ENCODE data around the gene UBE2M. TPM values are rescaled to one million over a fixed set of nuclear protein-coding genes. Genes with fewer than 3 reads are reported as not detected.
"Not testable (repeated sequence)": the region's sequence is repeated elsewhere in the genome, so short reads cannot be mapped to it uniquely, and the experiment has no call there.

The UBE2M gene
- total RNA-seq, 4 donors from 2014 or later = 16.4 to 31.5 (median 21.7) TPM

GRCh38 chr19:58509731-58510083 lies 48.7 kb downstream of the UBE2M start:
- H3K27ac ChIP-seq = no peak overlapping the region
- TF ChIP-seq EP300 (IDR thresholded peaks at IDR 0.05) (no peak), POLR2AphosphoS5 (IDR thresholded peaks at IDR 0.05) (no peak), CTCF (IDR thresholded peaks at IDR 0.05) (no peak), POLR2A (IDR thresholded peaks at IDR 0.05) (no peak)
- peaks cover 13% of the 10 kb centered on the region for H3K4me1 ChIP-seq
- no peak for DNase-seq (ENCODE audit: low spot score in 2 of 2)
- no peaks in the 10 kb centered on the region for H3K27me3 ChIP-seq
- 76% methylated on average over 11 of the region's 11 CpGs for WGBS
- H3K4me3 ChIP-seq = no peak overlapping the region
- no peaks in the 10 kb centered on the region for H3K9me3 ChIP-seq
- no peaks in the 10 kb centered on the region for H3K36me3 ChIP-seq

DNA sequence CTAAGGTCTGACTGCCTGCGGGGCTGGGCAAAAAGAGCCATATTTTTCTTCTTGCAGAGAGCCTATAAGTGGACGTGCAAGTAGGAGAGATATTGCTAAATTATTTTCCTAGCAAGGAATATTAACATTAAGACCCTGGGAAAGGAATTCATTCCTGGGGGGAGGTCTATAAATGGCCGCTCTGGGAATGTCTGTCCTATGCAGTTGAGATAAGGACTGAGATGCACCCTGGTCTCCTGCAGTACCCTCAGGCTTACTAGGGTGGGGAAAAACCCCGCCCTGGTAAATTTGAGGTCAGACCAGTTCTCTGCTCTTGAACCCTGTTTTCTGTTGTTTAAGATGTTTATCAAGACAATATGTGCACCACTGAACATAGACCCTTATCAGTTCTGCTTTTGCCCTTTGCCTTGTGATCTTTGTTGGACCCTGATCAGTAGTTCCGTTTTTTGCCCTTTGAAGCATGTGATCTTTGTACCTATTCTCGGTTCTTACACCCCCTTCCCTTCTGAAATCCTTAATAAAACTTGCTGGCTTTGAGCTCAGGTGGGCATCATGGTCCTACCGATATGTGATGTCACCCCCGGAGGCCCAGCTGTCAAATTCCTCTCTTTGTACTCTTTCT lies 50.7 kb downstream of the UBE2M start:
- not testable (repeated sequence) for H3K27ac ChIP-seq; DNase-seq (ENCODE audit: low spot score in 2 of 2); H3K9me3 ChIP-seq; H3K36me3 ChIP-seq; H3K4me1 ChIP-seq; H3K27me3 ChIP-seq; H3K4me3 ChIP-seq
- WGBS = 87% methylated on average over 7 of the region's 8 CpGs

Other genes with a start within 250 kb of the UBE2M start
- gene ZSCAN22, start 231.6 kb downstream of the UBE2M start, total RNA-seq = 1 to 10 TPM; 4.3 to 7.6 (median 5.6) TPM
- 10 to 100 TPM in 2 of 4 donors, 1 to 10 TPM in 2; 1.0 to 14.9 (median 8.1) TPM for gene A1BG, start 205.1 kb downstream of the UBE2M start, total RNA-seq
- 1 to 10 TPM; 2.4 to 4.8 (median 3.4) TPM for gene ZNF497, start 195.9 kb downstream of the UBE2M start, total RNA-seq
- gene ZNF837, start 177.6 kb downstream of the UBE2M start, total RNA-seq = 1 to 10 TPM; 2.6 to 6.2 (median 4.3) TPM
- 1,000 to 10,000 TPM; 1,253 to 2,519 (median 2,306) TPM for gene RPS5, start 171.3 kb downstream of the UBE2M start, total RNA-seq
- gene RNF225, start 163.0 kb downstream of the UBE2M start, total RNA-seq = 10 to 100 TPM in 2 of 4 donors, 1 to 10 TPM in 1, not detected in 1; 3.9 to 13.7 (median 13.6) TPM
- gene ZNF584, start 150.0 kb downstream of the UBE2M start, total RNA-seq = 10 to 100 TPM; 15.8 to 21.2 (median 17.4) TPM
- gene ZNF132, start 118.5 kb downstream of the UBE2M start, total RNA-seq = 1 to 10 TPM; 1.7 to 2.9 (median 2.3) TPM
- 10 to 100 TPM in 3 of 4 donors, 1 to 10 TPM in 1; 9.7 to 28.7 (median 13.8) TPM for gene ZNF324B, start 107.0 kb downstream of the UBE2M start, total RNA-seq
- gene ZNF324, start 91.5 kb downstream of the UBE2M start, total RNA-seq = 10 to 100 TPM; 20.3 to 41.5 (median 25.6) TPM
- 10 to 100 TPM; 19.8 to 38.8 (median 24.0) TPM for gene ZNF446, start 82.3 kb downstream of the UBE2M start, total RNA-seq
- gene SLC27A5, start 46.6 kb downstream of the UBE2M start, total RNA-seq = 10 to 100 TPM in 2 of 4 donors, 1 to 10 TPM in 2; 2.1 to 19.1 (median 10.7) TPM
- gene ZBTB45, start 38.8 kb downstream of the UBE2M start, total RNA-seq = 10 to 100 TPM in 3 of 4 donors, 1 to 10 TPM in 1; 6.7 to 20.7 (median 15.8) TPM
- gene TRIM28, start 14.5 kb downstream of the UBE2M start, total RNA-seq = 100 to 1,000 TPM; 334 to 395 (median 360) TPM
- 100 to 1,000 TPM in 3 of 4 donors, 10 to 100 TPM in 1; 96.1 to 120 (median 103) TPM for gene CHMP2A, start 3.5 kb downstream of the UBE2M start, total RNA-seq
- gene MZF1, start 14.7 kb upstream of the UBE2M start, total RNA-seq = 10 to 100 TPM; 29.0 to 53.2 (median 37.5) TPM

All from suprapubic skin (tissue), 4 donors.